Fibroblast of skin of right biceps (primary cell): ENCODE results near the gene ANKRD34A.

ENCODE experiments used
- DNase-seq: peaks from one replicate; pipeline ENCODE4 v3.0.0-alpha.2; 2013

The ANKRD34A gene

DNA sequence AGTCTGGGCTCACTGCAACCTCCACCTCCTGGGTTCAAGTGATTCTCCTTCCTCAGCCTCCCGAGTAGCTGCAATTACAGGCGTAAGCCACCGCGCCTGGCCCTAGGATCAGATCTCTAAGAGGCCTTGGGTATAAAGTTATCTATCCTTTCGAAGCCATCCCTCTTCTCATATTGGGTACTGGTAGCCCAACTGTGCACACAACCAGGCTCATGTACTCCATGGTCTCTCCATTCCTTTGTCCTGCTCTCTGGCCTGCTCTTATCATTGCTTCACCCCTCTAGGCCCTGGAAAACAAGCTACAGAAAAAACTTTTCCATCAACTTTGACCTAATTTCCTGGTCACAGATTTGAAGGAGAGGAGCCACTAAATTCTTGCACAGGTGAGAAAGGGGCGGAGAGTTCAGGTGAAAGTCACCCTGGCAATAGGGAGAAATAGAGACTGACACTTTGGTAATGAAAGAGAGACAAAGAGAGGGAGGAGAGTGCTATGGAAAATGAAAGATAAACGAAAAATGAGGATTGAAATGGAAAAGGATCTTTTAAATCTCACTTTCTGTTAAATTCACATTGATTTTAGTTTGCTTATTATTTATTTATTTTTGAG, 26.0 kb upstream of the ANKRD34A start:
- DNase-seq = no peak

DNA sequence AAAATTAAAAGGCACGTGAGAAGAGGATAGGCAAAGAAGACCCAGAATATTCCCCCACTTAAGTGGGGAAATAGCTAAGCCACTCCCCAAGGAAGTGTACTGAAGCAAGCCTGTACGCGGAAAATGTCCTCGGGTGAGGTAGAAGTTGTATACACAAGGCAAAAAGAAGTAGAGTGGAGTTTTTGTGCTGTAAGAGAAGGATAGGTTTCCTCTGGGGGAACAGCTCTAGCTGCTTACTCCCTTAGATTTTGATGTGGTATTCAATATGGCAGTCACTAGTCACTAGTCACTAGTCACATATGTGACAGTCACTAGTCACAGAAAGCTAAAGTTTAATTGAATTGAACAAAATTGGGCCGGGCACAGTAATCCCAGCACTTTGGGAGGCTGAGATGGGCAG, 24.4 kb upstream of the ANKRD34A start:
- no peak for DNase-seq

DNA sequence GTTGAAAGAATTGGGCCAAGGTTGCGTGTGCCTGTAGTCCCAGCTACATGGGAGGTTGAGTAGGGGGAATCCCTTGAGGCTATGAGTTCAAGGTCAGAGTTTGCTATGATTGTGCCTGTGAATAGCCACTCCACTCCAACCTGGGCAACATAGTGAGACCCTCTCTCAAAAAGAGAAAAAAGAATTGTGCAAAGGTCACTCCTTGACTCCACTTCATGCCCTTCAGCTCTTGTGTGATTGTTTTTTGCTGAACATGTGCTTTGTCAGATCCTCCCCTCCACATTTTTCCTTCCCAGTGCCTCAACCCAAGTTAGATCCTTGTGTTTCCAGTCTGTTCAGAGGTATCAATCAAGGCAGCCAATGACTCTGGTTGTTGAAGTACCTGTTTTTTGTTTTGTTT, 23.6 kb upstream of the ANKRD34A start:
- no peak for DNase-seq

DNA sequence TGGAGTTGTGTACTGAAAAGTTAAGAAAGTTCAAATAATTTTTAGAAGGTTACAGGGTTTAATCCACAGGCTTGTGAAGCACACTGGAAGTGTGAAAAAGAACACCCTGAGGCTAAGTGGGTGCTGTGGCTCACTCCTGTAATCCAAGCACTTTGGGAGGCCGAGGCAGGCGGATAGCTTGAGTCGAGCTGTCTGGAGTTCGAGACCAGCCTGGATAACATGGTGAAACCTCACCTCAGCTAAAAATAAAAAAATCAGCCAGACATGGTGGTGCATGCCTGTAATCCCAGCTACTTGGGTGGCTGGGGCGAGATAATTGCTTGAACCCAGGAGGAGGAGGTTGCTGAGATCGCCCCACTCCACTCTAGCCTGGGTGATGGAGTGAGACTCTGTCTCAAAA, 22.2 kb upstream of the ANKRD34A start:
- DNase-seq = no peak

DNA sequence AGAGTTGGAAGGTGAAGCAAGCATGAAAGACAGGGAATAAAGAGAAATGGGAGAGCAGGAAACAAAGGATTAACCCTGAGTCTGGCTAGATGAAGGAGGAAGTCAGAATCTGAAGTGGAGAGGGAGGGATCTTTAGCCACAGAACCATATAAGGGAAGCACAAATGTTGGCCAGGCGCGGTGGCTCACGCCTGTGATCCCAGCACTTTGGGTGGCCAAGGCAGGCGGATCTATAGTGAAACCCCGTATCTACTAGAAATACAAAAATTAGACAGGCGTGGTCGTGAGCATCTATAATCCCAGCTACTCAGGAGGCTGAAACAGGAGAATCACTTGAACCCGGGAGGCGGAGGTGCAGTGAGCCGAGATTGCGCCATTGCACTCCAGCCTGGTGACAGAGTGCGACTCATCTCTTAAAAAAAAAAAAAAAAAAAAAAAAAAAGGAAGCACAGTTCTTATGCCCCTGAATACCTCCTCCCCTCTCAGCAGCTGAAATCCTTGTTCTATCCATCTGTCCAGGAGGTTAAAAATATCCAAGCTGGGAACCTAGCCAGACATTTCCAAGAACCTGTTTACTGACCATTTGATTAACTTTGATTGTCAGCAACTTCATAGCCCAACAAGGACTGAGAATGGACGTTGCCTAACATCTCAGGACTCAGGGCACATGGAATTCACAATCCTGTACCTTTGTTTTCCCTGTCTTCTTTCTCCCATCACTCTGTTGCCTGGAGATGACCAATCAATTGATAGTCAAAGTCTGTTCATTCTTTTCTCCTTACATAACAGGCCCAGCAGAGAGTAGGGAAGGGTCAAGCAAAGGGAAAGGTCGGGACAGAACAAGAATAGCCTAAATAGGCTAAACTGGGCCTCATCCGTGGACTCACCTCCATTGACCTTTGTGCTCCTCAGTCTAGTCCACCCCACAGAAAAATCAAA, 21.4 kb upstream of the ANKRD34A start:
- DNase-seq = peak; percentile 77

DNA sequence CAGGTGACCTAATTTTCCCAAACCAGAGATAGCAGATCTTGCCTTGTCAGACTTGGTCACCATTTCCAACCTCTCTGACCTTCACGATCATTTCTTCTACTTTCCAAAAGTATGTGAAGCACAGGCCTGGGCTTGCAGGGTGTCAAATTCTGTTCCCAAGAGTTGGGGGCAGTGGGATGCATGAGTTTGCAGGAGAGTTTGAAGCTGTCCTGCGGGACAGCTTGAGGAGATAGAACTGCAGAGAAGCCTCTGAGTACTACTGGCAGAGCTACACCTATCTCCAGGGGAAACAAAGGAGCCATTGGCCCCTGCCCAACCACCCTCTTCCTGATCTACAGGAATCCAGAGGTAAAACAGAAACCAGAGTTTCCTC, 20.7 kb upstream of the ANKRD34A start:
- no peak for DNase-seq

DNA sequence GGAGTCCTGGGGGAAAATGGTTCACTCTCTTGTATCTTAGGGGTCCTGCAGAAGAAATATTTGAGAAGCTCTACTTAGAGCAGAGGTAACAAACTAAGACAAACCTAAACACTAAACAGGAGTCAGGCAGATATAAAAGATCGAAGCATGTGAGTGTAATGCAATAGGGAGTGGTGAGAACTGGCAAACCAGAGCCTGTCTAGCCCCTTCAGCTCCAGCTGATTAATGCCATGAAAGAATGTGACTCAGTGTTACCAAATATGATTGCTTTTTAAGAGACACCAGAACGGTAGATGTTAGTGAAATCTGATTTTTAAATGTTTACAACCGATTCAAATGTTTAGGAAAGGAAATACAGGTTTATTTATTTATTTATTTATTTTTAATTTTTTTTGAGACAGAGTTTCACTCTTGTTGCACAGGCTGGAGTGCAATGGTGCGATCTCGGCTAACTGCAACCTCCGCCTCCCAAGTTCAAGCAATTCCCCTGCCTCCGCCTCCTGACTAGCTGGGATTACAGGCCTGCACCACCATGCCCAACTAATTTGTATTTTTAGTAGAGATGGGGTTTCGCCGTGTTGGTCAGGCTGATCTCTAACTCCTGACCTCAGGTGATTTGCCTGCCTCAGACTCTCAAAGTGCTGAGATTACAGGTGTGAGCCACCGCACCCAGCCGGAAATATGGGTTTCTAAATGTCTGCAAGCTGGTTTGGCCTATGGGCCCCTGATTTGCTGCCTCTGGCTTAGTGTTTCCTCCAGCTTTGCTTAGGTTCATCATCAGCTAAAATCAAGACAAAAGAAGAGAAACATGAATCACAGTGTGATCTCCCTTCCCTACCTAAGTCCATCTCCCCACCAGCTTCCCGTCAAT, 19.8 kb upstream of the ANKRD34A start:
- no peak for DNase-seq

DNA sequence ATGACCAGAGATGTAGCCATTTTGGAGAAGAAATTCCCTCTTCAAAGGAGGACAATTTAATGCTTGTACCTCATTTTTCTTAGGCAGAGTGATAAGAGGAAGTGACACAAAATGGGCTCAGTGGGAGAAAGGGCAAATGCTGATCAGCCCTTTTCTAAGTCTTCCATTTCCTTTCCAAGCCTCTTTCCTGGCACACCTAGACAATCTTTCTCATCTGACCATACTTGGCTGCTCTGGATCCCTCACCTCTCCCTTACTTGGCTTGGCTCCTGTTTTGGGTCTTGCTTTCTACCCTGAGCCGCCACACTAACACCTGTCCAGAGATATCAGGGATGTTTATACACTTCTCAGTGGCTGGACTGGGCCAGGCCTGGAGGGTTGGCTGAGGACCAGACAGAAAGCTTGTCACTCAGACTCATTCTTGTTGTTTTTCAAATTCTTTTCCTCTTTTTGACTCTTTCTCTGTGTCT, 18.9 kb upstream of the ANKRD34A start:
- DNase-seq = no peak

DNA sequence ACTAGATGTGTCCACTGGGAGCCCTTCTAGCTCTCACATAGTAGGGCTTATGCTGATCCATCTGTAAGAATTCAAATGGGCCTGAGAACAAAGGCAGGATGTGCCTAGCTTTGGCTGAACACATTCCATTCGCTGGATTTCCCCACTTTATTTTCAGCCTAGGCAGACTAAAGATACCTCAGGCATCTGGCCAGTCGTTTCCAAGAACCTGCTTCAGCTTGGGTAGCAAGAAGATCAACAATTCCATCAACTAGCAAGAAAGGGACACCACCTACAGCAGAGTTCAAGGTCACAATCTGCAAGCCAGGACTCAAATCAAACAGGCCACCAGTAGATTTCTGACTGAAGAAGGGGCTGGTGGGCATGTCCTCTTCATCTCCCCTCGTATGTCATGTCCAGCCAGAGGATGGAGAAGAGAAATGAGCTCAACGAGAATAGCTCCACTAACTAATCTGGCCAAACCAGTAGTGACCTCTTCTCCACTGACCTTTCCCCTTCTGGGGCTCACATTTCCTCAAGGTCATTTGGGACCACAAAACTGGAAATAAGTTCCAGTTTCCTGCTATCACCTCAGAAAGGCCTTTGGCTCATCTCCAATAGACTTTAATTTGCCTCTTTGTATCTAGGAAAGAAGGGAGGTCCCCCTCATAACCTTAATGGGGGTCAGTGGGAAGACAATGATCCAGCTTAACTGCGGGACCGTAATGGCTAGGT, 17.8 kb upstream of the ANKRD34A start:
- no peak for DNase-seq

DNA sequence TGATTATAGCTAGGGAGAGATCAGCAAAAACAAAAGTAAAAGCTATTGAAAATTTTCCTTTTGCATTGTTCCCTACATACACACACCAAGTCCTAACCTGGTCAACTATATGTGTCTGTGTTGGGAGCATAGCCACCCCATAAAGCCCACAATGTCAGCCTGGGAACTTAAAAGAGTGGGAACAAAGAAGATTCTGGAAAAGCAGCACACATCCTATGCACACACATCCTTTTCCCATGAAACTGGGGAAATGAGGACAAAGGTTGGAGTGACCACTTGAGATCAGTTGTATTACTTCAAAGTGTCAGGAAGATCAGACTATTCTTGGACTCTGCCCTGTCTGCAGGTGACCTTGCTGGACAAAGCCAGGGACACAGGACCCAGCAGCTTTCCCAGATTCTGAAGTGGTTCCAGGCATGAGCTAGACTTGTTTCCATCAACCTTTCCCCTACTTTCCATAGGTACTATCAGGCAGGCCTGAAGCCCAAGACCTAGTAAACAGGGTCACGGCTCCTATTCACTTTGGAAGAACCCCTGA, 16.2 kb upstream of the ANKRD34A start:
- DNase-seq = no peak

DNA sequence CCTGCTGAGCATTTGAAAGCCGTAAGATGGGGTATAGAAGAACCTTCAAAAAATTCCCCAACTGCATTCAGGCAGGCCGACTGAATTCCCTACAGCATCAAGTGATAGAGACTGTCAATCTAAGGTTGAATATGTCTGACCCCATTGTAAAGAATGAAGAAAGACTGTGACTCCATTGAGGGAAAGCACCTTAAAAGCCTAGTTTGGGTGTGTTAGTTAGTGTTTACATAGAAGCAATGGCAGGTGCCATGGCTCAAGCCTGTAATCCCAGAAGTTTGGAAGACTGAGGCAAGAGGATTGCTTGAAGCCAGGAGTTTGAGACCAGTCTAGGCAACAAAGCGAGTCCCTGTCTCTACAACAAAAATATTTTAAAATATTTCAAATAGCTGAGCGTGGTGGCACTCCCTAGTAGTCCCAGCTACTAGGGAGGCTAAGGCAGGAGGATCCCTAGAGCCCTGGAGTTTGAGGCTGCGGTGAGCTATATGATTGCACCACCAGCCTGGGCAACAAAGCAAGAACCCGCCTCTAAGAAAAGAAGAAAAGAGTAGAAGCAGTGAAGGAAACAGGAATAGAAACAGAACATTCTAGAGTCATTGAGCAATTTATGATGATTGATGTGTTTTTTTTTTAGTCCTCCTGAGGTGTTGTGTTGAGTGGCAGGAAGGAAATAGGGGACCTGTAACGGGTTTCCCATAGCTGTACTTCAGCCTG, 15.5 kb upstream of the ANKRD34A start:
- DNase-seq = peak; percentile 49

DNA sequence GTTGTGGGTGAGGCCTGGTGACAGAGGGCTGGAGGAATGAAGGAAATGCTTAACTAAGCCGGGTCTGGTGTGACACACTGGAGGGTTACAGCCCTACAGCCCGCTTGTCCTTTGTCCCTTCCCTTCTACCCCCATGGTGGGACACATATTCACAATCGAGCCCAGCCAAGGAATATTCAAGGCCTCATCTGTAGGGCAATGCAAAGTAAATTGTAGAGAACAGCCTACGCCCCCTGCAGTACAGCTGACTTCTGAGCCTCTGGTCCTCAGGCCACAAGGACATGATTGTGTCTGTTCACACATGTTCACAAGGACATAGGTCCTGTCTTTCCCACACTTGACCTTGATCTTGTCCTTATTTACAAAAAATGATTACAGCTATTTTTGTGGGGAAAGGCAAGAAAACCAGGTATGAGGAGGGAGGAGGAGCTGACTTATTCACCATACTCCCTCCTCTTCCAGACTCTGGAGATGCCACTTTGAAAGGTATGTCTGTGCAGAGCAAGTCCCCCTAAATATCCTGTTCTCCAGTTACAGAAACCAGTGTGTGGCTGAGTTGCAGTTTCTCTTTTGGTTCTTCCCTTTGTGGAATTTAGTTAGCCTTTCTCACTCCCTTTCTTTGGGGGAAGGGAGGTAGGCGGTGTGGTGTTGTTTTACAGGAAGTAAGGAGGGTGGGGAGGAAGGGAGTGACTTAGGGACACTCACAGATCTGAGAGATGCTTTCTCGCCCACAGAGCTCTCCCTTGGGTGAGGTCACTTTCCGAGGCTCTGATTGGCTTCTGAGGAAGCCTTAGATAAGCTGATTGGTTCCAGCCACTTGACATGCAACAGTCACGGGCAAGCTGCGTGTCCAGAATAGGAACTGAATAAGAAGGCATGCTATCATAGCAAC, 14.7 kb upstream of the ANKRD34A start:
- peak; percentile 100 for DNase-seq

DNA sequence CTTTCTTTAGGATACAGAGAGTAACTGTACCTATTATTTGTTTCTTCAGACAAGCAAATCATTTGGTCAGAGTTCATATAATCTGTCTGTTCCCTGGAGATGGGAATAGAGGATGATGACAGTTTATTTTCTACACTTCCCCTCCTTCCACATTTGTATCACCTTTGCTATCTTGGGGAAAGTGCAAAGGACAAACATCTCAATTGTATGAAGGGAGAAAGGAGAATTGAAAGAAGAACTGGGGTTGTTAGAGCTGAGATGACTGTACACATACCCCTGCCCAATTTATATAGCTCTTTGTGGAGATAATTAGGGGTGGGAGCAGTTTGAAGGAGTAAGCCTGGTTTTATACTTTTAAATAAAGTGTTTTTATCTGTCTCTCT, 14.1 kb upstream of the ANKRD34A start:
- DNase-seq = no peak

DNA sequence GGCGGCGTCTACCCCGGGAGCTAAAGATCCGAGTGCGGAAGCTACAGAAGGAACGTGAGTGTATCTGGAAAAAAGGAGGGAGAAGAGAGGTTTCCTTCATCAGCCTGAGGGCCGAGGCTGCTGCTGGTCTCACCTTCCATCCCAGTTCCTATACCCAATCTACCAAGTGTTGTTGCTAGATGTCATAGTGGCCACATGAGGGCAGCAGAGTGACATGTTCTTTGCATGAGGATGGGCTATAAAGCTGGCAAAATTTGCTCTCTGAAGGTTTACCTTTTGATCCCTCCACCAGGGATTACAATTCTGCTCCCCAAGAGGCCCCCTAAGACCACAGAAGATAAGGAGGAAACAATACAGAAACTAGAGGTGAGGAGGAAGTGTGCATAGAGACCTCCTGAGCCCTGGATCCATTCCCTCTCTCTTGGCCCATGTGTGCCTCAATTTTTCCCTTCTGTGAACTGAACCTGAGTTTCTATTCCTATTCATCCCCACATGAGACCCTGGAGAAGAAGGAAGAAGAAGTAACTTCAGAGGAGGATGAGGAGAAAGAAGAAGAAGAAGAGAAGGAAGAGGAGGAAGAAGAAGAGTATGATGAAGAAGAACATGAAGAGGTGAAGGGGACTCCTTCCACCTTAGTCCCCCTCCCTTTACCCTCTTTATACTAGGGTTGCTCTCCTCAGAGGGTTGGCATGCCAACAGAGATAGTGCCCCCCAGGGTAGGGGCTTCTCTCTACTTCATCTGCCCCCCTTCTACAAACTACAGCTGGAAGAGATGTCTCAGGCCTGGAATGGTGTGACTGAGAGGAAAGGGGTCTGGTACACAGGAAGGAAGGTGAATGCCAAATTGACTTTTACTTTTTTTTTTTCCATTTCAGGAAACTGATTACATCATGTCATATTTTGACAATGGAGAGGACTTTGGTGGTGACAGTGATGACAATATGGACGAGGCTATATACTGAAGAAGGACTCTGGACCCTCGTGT, 13.4 kb upstream of the ANKRD34A start:
- peak; percentile 83 for DNase-seq

DNA sequence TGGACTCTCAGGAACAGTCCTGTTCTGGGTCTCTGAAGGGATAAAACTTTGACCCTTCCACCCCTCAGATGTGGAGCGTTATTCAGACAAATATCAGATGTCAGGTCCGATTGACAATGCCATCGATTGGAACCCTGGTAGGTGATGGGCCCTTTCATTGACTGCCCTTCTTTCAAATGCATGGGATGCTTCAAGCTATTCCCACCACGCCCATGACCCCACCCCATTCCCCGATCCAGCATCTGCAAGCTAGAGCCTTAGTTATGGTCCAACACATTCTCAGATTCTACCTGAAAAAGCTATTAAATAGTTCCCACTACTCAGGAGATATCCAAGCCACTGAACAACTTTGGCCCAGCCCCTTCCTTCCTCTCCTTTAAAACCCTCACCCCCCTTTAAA, 12.6 kb upstream of the ANKRD34A start:
- no peak for DNase-seq

DNA sequence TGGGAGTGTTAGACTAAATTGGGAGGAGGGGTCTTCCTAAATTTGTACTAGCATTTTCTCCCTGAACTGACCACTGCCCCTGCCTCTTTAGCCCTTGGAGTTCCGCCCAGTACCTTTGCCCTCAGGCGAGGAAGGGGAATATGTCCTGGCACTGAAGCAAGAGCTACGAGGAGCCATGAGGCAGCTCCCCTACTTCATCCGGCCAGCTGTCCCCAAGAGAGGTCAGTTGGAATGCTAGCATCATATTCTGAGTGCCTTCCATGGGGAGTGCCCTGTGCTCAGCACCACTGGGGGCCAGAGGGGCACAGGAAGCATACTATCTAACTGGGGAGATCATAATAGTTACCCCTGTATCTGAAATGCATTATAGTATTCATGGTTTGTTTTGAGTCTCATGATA, 10.8 kb upstream of the ANKRD34A start:
- no peak for DNase-seq

DNA sequence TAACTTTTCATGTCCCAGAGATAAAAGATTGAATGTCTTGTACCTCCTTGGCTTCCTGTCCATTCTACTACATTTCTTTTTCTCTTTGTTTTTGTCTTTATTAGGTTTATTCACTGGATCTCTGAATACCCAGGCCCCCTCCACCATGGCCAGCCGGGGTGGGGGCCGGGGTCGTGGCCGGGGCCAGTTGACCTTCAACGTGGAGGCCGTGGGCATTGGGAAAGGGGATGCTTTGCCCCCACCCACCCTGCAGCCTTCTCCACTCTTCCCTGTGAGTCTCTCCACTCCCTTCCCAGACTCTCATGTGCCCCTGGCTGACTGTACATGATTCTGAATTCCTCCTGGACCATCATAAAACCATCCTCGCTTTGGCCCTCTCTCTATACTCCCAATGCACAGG, 10.3 kb upstream of the ANKRD34A start:
- no peak for DNase-seq

DNA sequence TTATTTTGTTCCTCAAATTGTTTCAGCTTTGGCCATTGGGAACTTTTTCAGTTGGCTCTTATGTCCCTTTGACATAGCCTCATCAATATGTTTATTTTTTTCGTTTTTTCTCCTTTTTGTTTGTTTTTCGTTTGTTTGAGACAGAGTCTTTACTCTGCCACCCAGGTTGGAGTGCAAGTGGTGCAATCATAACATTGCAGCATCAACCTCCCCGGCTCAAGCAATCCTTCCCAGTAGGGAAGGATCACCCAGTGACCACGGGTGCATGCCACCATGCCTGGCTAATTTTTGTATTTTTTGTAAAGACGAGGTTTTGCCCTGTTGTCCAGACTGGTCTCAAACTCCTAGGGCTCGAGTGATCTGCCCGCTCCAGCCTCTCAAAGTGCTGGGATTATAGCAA, 8.2 kb upstream of the ANKRD34A start:
- no peak for DNase-seq

DNA sequence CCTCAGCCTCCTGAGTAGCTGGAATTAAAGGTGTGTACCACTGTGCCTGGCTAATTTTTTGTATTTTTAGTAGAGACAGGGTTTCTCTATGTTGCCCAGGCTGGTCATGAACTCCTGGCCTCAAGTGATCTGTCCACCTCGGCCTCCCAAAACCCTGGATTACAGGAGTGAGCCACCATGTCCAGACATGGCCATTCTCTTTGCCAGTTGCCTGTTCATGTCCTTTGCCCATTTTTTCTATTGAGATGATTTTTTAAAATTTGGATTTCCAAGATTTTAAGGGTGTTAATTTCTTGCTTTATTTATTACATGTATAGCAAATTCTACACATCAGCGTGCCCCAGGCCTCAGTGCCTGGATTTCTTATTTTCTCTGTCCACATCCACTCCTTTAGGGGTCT, 2.9 kb upstream of the ANKRD34A start:
- no peak for DNase-seq
